ENCODE results near the gene SH3PXD2A. TPM values are rescaled to one million over a fixed set of nuclear protein-coding genes. Genes with fewer than 3 reads are reported as not detected.

The SH3PXD2A gene
- total RNA-seq, 2 donors from 2014 or later = 14.6 to 18.2 TPM

DNA sequence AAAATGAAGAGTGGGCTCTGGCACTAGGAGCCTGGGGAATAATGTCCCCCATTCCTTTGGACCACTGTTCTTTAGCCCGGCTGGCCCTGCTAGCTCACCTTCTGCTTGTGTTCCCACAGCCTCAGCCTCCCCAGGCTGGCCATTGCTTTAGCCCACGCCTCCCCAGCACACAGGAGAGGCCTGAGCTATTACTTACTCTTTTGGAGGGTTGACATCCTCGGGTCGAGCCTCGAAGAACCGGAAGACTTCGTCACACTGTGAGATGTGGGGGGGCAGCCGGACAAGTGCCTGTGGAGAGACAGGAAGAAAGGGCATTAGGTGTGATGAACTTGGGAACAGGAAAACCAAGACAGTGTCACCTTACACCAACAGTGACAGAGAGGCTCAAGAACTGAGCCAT lies 131.3 kb downstream of the SH3PXD2A start:
- Histone ChIP-seq H3K27ac (no peak overlapping the region), H3K27me3 (no peaks in the 10 kb centered on the region), H3K4me3 (no peak overlapping the region), H3K36me3 (no peaks in the 10 kb centered on the region), H3K4me1 (peaks cover 0 to 23% of the 10 kb centered on the region in 2 donors), H3K9me3 (no peaks in the 10 kb centered on the region)
- TF ChIP-seq, protein P1, sequence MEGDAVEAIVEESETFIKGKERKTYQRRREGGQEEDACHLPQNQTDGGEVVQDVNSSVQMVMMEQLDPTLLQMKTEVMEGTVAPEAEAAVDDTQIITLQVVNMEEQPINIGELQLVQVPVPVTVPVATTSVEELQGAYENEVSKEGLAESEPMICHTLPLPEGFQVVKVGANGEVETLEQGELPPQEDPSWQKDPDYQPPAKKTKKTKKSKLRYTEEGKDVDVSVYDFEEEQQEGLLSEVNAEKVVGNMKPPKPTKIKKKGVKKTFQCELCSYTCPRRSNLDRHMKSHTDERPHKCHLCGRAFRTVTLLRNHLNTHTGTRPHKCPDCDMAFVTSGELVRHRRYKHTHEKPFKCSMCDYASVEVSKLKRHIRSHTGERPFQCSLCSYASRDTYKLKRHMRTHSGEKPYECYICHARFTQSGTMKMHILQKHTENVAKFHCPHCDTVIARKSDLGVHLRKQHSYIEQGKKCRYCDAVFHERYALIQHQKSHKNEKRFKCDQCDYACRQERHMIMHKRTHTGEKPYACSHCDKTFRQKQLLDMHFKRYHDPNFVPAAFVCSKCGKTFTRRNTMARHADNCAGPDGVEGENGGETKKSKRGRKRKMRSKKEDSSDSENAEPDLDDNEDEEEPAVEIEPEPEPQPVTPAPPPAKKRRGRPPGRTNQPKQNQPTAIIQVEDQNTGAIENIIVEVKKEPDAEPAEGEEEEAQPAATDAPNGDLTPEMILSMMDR (IDR thresholded peaks at IDR 0.05) = no peak
- DNase-seq (ENCODE audit: low spot score) = no peak

DNA sequence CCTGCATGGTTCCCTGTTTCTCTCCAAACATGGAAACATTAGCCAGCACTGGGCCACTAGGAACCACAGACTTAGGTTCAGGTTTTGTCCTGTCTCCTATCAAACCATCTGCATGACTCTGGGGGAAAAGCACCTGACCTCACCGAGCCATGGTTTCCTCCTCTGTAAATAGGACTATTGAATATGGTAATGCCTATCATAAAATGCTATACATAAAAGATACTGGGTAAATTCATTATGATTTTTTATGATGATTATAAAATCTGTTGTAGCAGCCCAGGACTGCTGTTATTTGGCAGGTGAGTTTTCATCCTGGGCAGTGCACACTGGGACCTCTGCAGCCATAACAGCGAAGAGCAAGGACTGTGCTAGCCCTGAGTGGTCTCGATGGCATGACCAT lies 131.8 kb downstream of the SH3PXD2A start:
- Histone ChIP-seq H3K36me3 (no peaks in the 10 kb centered on the region), H3K27me3 (no peaks in the 10 kb centered on the region), H3K27ac (no peak overlapping the region), H3K4me1 (peaks cover 0 to 23% of the 10 kb centered on the region in 2 donors), H3K4me3 (no peak overlapping the region), H3K9me3 (no peaks in the 10 kb centered on the region)
- TF ChIP-seq, protein P1 (IDR thresholded peaks at IDR 0.05) = no peak
- DNase-seq (ENCODE audit: low spot score) = no peak

DNA sequence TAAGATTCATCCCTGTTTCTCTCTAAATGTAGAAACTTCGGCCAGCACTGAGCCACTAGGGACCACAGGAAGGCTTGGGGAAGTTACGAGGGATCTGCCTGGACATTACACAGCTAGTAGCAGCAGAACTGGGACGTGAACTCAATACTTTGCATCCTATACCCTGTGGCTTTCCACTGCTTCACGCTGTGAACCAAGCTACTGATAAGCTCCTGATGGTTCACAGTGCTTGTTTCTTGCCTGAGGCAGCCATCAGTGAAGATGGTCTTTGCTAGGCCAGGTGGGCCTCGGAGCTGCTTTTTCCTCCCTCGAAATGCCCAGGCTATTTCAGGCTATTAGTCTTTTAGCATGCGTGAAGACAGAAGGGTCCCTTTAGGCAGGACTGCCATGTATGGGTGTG lies 132.7 kb downstream of the SH3PXD2A start:
- Histone ChIP-seq H3K27me3 (no peaks in the 10 kb centered on the region), H3K9me3 (no peaks in the 10 kb centered on the region), H3K4me1 (peaks cover 0 to 17% of the 10 kb centered on the region in 2 donors), H3K27ac (no peak overlapping the region), H3K36me3 (no peaks in the 10 kb centered on the region), H3K4me3 (no peak overlapping the region)
- no peak for DNase-seq (ENCODE audit: low spot score)
- TF ChIP-seq, protein P1 (IDR thresholded peaks at IDR 0.05) = no peak

DNA sequence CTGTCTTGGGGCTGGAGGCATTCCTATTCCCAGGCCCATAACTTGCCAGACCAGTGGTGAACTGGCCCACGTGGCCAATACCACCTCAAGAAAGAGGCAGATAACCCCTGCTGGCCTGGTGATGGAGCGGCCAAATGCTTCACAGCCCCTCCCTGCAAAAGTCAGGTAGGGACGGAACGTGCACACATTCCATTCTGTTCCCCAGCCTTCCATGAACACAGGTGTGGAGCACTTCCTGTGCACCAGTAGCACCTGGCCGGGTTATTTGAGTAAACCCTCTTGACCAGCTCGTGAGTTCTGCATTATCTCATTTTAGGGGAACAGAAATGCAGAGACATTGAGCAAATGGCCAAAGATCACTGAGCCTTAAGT lies 134.4 kb downstream of the SH3PXD2A start:
- TF ChIP-seq, protein P1 (IDR thresholded peaks at IDR 0.05) = no peak
- no peaks in the 10 kb centered on the region for H3K9me3 ChIP-seq
- no peak for DNase-seq (ENCODE audit: low spot score)

DNA sequence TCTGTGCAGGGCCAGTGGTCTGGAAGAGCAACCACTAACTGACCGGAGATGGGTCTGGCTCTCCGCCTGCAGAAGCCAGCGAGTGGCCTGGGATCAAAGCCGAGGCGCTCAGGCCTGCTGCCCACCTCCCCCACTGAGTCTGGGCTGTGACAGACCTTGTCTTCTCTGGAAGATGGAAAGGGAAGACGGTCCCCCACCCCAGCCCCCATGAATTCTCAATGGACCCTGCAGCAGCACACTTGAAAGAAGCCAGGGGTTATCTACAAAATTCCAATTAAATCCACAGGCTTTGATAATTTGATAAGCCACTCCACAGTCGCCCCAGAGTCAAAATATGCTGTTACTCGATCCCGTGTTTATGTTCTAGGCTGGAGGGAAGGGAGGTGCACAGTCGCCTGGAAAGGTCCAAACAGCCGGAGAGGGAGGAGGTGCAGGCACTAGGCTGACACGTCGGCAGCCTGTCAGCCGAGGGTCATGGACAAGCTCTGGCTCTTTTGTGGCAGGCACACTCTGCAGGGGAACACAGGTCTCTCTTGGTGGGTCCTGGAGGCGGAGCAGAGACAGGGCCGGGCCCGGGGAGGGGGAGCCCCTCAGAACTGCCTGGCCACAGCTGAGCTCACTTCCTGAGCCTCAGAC lies 134.9 kb downstream of the SH3PXD2A start:
- Histone ChIP-seq H3K4me3 (no peak overlapping the region), H3K27ac (no peak overlapping the region), H3K36me3 (no peaks in the 10 kb centered on the region), H3K27me3 (no peaks in the 10 kb centered on the region), H3K9me3 (no peaks in the 10 kb centered on the region), H3K4me1 (peaks cover 0 to 7% of the 10 kb centered on the region in 2 donors)
- no peak for DNase-seq (ENCODE audit: low spot score)
- TF ChIP-seq, protein P1 (IDR thresholded peaks at IDR 0.05) = no peak

More for the DNA sequence above, 134.4 kb downstream of the SH3PXD2A start:
- Histone ChIP-seq H3K4me3 (no peak overlapping the region), H3K4me1 (peaks cover 0 to 7% of the 10 kb centered on the region in 2 donors), H3K27me3 (no peaks in the 10 kb centered on the region), H3K36me3 (no peaks in the 10 kb centered on the region), H3K27ac (no peak overlapping the region)

DNA sequence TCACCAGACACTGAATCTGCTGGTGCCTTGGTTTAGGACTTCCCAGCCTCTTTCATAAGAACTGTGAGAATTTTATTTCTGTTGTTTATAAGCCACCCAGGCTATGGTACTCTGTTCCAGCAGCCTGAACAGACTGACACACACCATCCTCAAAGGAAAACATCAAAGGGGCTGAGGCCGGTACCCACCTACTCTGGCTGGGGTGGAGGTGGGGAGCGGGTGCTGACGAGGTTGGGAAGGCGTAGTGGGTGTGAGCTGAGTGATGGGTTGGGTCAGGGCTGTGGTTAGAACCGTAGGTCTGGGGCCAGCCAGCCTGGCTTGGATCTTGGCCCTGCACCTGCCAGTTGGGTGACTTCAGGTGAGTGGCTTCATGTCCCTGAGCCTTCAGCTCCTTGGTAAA lies 136.3 kb downstream of the SH3PXD2A start:
- H3K4me1 ChIP-seq = peaks cover 0 to 7% of the 10 kb centered on the region in 2 donors
- TF ChIP-seq, protein P1 (IDR thresholded peaks at IDR 0.05) = no peak
- H3K36me3 ChIP-seq = no peaks in the 10 kb centered on the region
- no peak for DNase-seq (ENCODE audit: low spot score)
- no peaks in the 10 kb centered on the region for H3K9me3 ChIP-seq
- H3K4me3 ChIP-seq = no peak overlapping the region
- H3K27ac ChIP-seq = no peak overlapping the region
- H3K27me3 ChIP-seq = no peaks in the 10 kb centered on the region

Measured in right atrium auricular region (tissue), 2 donors.